Neural progenitor cell (in vitro differentiated cells): ENCODE data around the gene PNPT1.

Experiments
- CTCF ChIP-seq: fragments of 200-600 bp; sonication (generic); IDR thresholded peaks from 2 replicates; pipeline ENCODE4 v1.5.1; 2017; ENCODE audit warnings: antibody characterized with exemption, mild to moderate bottlenecking
- EZH2 ChIP-seq: fragments of 200-600 bp; sonication (generic); IDR thresholded peaks from 2 replicates; pipeline ENCODE4 v1.6.1; 2017; ENCODE audit warnings: antibody characterized with exemption, mild to moderate bottlenecking, moderate library complexity
- EZH2phosphoT487 ChIP-seq: fragments of 200-600 bp; sonication (generic); IDR thresholded peaks from 2 replicates; pipeline ENCODE4 v1.6.1; 2017; ENCODE audit warnings: antibody characterized with exemption

GRCh38 chr2:55610954-55611743 is 82.5 kb downstream of the PNPT1 start:
- TF ChIP-seq CTCF (no peak), EZH2 (no peak), EZH2phosphoT487 (no peak)
